ENCODE results near the gene B3GNT2. TPM values are rescaled to one million over a fixed set of nuclear protein-coding genes. Genes with fewer than 3 reads are reported as not detected.
A peak's percentile ranks its signal among the peaks of the same experiment; 100 is the strongest.

The B3GNT2 gene
- total and polyA plus RNA-seq, 9 of the 15 experiments (the other 6 are each of a cell fraction or from before 2014, with no cell fraction given) = 6.0 to 38.9 (median 25.0) TPM

DNA sequence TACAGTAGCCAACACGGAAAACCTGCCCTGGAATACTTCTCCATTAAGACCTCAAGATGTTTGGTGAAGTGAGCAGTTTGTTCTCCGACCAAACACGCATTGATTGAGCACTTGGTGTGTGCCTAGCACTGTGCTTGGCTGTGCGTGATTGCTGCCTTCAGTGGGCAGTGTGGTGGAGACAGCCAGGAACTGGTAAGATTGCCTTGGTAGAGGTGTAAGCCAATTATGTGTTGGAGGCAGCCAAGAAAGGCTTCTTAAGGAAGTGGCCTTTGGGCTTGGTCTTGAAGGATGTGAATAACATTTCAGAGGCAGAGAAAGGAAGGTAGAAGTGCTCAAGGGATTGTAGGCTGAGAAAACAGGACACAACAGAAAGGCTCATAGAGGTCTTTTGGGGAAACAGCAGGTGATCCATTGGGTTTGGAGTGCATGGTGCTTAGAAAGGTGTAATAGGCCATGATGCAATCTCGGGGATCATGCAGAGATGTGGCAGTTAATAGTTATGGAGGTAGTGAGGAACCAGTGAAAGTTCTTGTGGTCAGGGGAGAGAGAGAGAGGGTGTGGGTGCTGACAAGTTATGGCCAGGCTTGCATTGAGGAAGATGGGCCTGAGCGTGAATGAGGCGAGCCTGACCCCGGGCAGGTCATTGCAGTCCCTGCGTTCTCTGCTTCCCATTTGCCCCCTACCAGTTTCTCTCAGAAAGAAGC, 6.3 kb downstream of the B3GNT2 start (continued):
- TF ChIP-seq, protein P1, sequence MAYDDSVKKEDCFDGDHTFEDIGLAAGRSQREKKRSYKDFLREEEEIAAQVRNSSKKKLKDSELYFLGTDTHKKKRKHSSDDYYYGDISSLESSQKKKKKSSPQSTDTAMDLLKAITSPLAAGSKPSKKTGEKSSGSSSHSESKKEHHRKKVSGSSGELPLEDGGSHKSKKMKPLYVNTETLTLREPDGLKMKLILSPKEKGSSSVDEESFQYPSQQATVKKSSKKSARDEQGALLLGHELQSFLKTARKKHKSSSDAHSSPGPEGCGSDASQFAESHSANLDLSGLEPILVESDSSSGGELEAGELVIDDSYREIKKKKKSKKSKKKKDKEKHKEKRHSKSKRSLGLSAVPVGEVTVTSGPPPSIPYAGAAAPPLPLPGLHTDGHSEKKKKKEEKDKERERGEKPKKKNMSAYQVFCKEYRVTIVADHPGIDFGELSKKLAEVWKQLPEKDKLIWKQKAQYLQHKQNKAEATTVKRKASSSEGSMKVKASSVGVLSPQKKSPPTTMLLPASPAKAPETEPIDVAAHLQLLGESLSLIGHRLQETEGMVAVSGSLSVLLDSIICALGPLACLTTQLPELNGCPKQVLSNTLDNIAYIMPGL (CRISPR knock-in tag; IDR thresholded peaks at IDR 0.05) = no peak
- TF ChIP-seq RCOR1 (IDR thresholded peaks at IDR 0.05; ENCODE audit: borderline replicate concordance in 1 of 2, low read depth in 2 of 2, low read length in 2 of 2) (peak in 1 of 2 experiments; percentile 49; a peak in 1 of 4 replicates), TSC22D4 (tag; IDR thresholded peaks at IDR 0.05) (no peak), HDAC8 (tag; IDR thresholded peaks at IDR 0.05) (no peak), GABPB2 (CRISPR knock-in tag; conservative IDR thresholded peaks at IDR 0.05) (no peak), RAD51 (IDR thresholded peaks at IDR 0.05; ENCODE audit: borderline replicate concordance, low read depth) (no peak), ATF7 (IDR thresholded peaks at IDR 0.05) (0 out of 2 replicates have a peak, but pooled peaks have one; percentile 51), IRF2 (CRISPR knock-in tag; IDR thresholded peaks at IDR 0.05) (no peak), JUN (IDR thresholded peaks at IDR 0.05; ENCODE audit: borderline replicate concordance, low read depth, low read length) (no peak), JUN (CRISPR knock-in tag; IDR thresholded peaks at IDR 0.05; ENCODE audit: borderline replicate concordance) (no peak), SP2 (IDR thresholded peaks at IDR 0.05; ENCODE audit: extremely low read depth, low read depth, low read length, poor library complexity, severe bottlenecking) (no peak), MIER1 (IDR thresholded peaks at IDR 0.05; ENCODE audit: low read depth) (no peak)
- TF ChIP-seq, protein P2, sequence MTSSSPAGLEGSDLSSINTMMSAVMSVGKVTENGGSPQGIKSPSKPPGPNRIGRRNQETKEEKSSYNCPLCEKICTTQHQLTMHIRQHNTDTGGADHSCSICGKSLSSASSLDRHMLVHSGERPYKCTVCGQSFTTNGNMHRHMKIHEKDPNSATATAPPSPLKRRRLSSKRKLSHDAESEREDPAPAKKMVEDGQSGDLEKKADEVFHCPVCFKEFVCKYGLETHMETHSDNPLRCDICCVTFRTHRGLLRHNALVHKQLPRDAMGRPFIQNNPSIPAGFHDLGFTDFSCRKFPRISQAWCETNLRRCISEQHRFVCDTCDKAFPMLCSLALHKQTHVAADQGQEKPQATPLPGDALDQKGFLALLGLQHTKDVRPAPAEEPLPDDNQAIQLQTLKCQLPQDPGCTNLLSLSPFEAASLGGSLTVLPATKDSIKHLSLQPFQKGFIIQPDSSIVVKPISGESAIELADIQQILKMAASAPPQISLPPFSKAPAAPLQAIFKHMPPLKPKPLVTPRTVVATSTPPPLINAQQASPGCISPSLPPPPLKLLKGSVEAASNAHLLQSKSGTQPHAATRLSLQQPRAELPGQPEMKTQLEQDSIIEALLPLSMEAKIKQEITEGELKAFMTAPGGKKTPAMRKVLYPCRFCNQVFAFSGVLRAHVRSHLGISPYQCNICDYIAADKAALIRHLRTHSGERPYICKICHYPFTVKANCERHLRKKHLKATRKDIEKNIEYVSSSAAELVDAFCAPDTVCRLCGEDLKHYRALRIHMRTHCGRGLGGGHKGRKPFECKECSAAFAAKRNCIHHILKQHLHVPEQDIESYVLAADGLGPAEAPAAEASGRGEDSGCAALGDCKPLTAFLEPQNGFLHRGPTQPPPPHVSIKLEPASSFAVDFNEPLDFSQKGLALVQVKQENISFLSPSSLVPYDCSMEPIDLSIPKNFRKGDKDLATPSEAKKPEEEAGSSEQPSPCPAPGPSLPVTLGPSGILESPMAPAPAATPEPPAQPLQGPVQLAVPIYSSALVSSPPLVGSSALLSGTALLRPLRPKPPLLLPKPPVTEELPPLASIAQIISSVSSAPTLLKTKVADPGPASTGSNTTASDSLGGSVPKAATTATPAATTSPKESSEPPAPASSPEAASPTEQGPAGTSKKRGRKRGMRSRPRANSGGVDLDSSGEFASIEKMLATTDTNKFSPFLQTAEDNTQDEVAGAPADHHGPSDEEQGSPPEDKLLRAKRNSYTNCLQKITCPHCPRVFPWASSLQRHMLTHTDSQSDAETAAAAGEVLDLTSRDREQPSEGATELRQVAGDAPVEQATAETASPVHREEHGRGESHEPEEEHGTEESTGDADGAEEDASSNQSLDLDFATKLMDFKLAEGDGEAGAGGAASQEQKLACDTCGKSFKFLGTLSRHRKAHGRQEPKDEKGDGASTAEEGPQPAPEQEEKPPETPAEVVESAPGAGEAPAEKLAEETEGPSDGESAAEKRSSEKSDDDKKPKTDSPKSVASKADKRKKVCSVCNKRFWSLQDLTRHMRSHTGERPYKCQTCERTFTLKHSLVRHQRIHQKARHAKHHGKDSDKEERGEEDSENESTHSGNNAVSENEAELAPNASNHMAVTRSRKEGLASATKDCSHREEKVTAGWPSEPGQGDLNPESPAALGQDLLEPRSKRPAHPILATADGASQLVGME (CRISPR knock-in tag; IDR thresholded peaks at IDR 0.05) = no peak
- TF ChIP-seq, protein P3, sequence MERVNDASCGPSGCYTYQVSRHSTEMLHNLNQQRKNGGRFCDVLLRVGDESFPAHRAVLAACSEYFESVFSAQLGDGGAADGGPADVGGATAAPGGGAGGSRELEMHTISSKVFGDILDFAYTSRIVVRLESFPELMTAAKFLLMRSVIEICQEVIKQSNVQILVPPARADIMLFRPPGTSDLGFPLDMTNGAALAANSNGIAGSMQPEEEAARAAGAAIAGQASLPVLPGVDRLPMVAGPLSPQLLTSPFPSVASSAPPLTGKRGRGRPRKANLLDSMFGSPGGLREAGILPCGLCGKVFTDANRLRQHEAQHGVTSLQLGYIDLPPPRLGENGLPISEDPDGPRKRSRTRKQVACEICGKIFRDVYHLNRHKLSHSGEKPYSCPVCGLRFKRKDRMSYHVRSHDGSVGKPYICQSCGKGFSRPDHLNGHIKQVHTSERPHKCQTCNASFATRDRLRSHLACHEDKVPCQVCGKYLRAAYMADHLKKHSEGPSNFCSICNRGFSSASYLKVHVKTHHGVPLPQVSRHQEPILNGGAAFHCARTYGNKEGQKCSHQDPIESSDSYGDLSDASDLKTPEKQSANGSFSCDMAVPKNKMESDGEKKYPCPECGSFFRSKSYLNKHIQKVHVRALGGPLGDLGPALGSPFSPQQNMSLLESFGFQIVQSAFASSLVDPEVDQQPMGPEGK (CRISPR knock-in tag; IDR thresholded peaks at IDR 0.05; ENCODE audit: borderline replicate concordance) = no peak

Data from K562 (cell line).